SJSA1 (cell line): ENCODE data around the gene CYP3A5. TPM values are rescaled to one million over a fixed set of nuclear protein-coding genes. Genes with fewer than 3 reads are reported as not detected.
"Not testable (repeated sequence)": the region's sequence is repeated elsewhere in the genome, so short reads cannot be mapped to it uniquely, and the experiment has no call there.

ENCODE experiments used
- DNase-seq, 2 experiments: peaks; one replicate each; pipeline ENCODE4 v3.0.0-alpha.2; 2015 to 2020; ENCODE audit warnings: low spot score in 2 of 2, low read depth in 1 of 2
- H3K27ac ChIP-seq: fragments of 250-450 bp; sonication (Bioruptor Pico); 2 replicates; pipeline ENCODE4 v1.5.1; 2020; ENCODE audit warnings: mild to moderate bottlenecking, moderate library complexity
- H3K27me3 ChIP-seq: fragments of 250-450 bp; sonication (Bioruptor Pico); replicated peaks from 2 replicates; pipeline ENCODE4 v1.5.1; 2020; ENCODE audit warnings: mild to moderate bottlenecking, moderate library complexity
- H3K36me3 ChIP-seq: fragments of 250-450 bp; sonication (Bioruptor Pico); 2 replicates; pipeline ENCODE4 v1.5.1; 2020; ENCODE audit warnings: mild to moderate bottlenecking
- H3K4me1 ChIP-seq: fragments of 250-450 bp; sonication (Bioruptor Pico); replicated peaks from 2 replicates; pipeline ENCODE4 v1.6.1; 2021; ENCODE audit warnings: mild to moderate bottlenecking
- H3K4me3 ChIP-seq: fragments of 250-450 bp; sonication (Bioruptor Pico); 2 replicates; pipeline ENCODE4 v1.5.1; 2020; ENCODE audit warnings: mild to moderate bottlenecking
- H3K9me3 ChIP-seq: fragments of 250-450 bp; sonication (Bioruptor Pico); replicated peaks from 2 replicates; pipeline ENCODE4 v1.5.1; 2020; ENCODE audit warnings: mild to moderate bottlenecking
- total RNA-seq: library from RNA; depleted of rRNA; stranded (reverse); fragments of >200 nt; shearing (Covaris generic); gene quantifications from 2 replicates; pipeline ENCODE4 v1.2.3, GENCODE V29; 2014; rRNA removed

The CYP3A5 gene
- total RNA-seq, result 0.37 and 1.8 TPM in 2 replicates

- Histone ChIP-seq H3K4me3 (no peak within 1 kb of the TSS), H3K27me3 (no peaks in the 10 kb centered on the region), H3K27ac (no peak within 1 kb of the TSS), H3K4me1 (peaks cover 5% of the 10 kb centered on the region), H3K9me3 (no peaks in the 10 kb centered on the region; the same call in 1 of the 2 replicates), H3K36me3 (no peaks in the 10 kb centered on the region; the same call in 1 of the 2 replicates)
- no peak for DNase-seq
Measured at GRCh38 chr7:99679400-99680191, at the start of gene CYP3A5. TSS of gene CYP3A5 (minus strand) at chr7:99679996. CDS start at chr7:99679896, 100 bp downstream.

- Histone ChIP-seq H3K4me3 (no peak overlapping the region), H3K9me3 (no peaks in the 10 kb centered on the region), H3K27me3 (no peaks in the 10 kb centered on the region), H3K27ac (no peak overlapping the region), H3K36me3 (no peaks in the 10 kb centered on the region), H3K4me1 (no peaks in the 10 kb centered on the region)
- DNase-seq, result no peak
Measured at GRCh38 chr7:99728615-99729014, 48.8 kb upstream of the CYP3A5 start.

GRCh38 chr7:99723201-99723600, 43.4 kb upstream of the CYP3A5 start:
- not testable (repeated sequence) for H3K4me3 ChIP-seq, H3K27ac ChIP-seq, DNase-seq, H3K9me3 ChIP-seq, H3K4me1 ChIP-seq, H3K36me3 ChIP-seq, H3K27me3 ChIP-seq

- no peak for DNase-seq
- Histone ChIP-seq H3K4me3 (no peak overlapping the region), H3K27me3 (no peaks in the 10 kb centered on the region; the same call in 1 of the 2 replicates), H3K4me1 (no peaks in the 10 kb centered on the region), H3K27ac (no peak overlapping the region), H3K9me3 (no peaks in the 10 kb centered on the region), H3K36me3 (no peaks in the 10 kb centered on the region)
Measured at GRCh38 chr7:99720800-99721595, 41.2 kb upstream of the CYP3A5 start.

GRCh38 chr7:99719996-99720769, 40.4 kb upstream of the CYP3A5 start:
- no peaks in the 10 kb centered on the region for H3K4me1 ChIP-seq
- H3K4me3 ChIP-seq, result no peak overlapping the region
- H3K9me3 ChIP-seq, result no peaks in the 10 kb centered on the region
- no peaks in the 10 kb centered on the region for H3K36me3 ChIP-seq
- no peak overlapping the region for H3K27ac ChIP-seq
- DNase-seq, result no peak
- H3K27me3 ChIP-seq, result no peaks in the 10 kb centered on the region; the same call in 1 of the 2 replicates

GRCh38 chr7:99713995-99714570, 34.3 kb upstream of the CYP3A5 start:
- no peaks in the 10 kb centered on the region for H3K4me1 ChIP-seq
- no peak overlapping the region for H3K27ac ChIP-seq
- no peak overlapping the region for H3K4me3 ChIP-seq
- H3K27me3 ChIP-seq, result no peaks in the 10 kb centered on the region
- no peaks in the 10 kb centered on the region for H3K9me3 ChIP-seq
- H3K36me3 ChIP-seq, result no peaks in the 10 kb centered on the region
- DNase-seq, result no peak

- Histone ChIP-seq H3K4me3 (no peak overlapping the region), H3K27me3 (no peaks in the 10 kb centered on the region), H3K9me3 (no peaks in the 10 kb centered on the region), H3K36me3 (no peaks in the 10 kb centered on the region), H3K4me1 (no peaks in the 10 kb centered on the region), H3K27ac (no peak overlapping the region)
- DNase-seq, result no peak
Measured at GRCh38 chr7:99709838-99710578, 30.2 kb upstream of the CYP3A5 start.

GRCh38 chr7:99709260-99709659, 29.5 kb upstream of the CYP3A5 start:
- H3K9me3 ChIP-seq, result no peaks in the 10 kb centered on the region
- no peaks in the 10 kb centered on the region for H3K27me3 ChIP-seq
- no peaks in the 10 kb centered on the region for H3K36me3 ChIP-seq
- no peaks in the 10 kb centered on the region for H3K4me1 ChIP-seq
- H3K27ac ChIP-seq, result no peak overlapping the region
- H3K4me3 ChIP-seq, result no peak overlapping the region
- no peak for DNase-seq

- Histone ChIP-seq H3K4me3 (no peak overlapping the region), H3K36me3 (no peaks in the 10 kb centered on the region), H3K9me3 (no peaks in the 10 kb centered on the region), H3K27ac (no peak overlapping the region), H3K27me3 (no peaks in the 10 kb centered on the region), H3K4me1 (no peaks in the 10 kb centered on the region)
- DNase-seq, result no peak
Measured at GRCh38 chr7:99707096-99707495, 27.3 kb upstream of the CYP3A5 start.

GRCh38 chr7:99699946-99700345, 20.1 kb upstream of the CYP3A5 start:
- Histone ChIP-seq H3K4me1 (no peaks in the 10 kb centered on the region), H3K36me3 (no peaks in the 10 kb centered on the region), H3K27ac (no peak overlapping the region), H3K9me3 (no peaks in the 10 kb centered on the region), H3K4me3 (no peak overlapping the region), H3K27me3 (no peaks in the 10 kb centered on the region)
- no peak for DNase-seq

GRCh38 chr7:99698867-99699730, 19.3 kb upstream of the CYP3A5 start:
- not testable (repeated sequence) for H3K4me3 ChIP-seq, H3K4me1 ChIP-seq, H3K27me3 ChIP-seq, H3K9me3 ChIP-seq, H3K27ac ChIP-seq, H3K36me3 ChIP-seq, DNase-seq

GRCh38 chr7:99694912-99695304, 15.1 kb upstream of the CYP3A5 start:
- H3K27ac ChIP-seq, result no peak overlapping the region
- DNase-seq, result no peak
- H3K4me3 ChIP-seq, result no peak overlapping the region

More at GRCh38 chr7:99694912-99695304, 15.1 kb upstream of the CYP3A5 start:
- Histone ChIP-seq H3K27me3 (no peaks in the 10 kb centered on the region), H3K9me3 (no peaks in the 10 kb centered on the region), H3K36me3 (no peaks in the 10 kb centered on the region), H3K4me1 (0 out of 2 replicates have a peak, but pooled peaks cover 6% of the 10 kb centered on the region)
